HG02884 (cell line): Measurements from ENCODE around the gene ZNF710.

ENCODE experiments used
- ATAC-seq: cut with Tn5 transposase; IDR thresholded peaks from one replicate; pipeline ENCODE4 v1.9.1; 2021; ENCODE audit warnings: mild to moderate bottlenecking, moderate library complexity; ENCODE audit not compliant: unreplicated experiment

ZNF710 gene

DNA sequence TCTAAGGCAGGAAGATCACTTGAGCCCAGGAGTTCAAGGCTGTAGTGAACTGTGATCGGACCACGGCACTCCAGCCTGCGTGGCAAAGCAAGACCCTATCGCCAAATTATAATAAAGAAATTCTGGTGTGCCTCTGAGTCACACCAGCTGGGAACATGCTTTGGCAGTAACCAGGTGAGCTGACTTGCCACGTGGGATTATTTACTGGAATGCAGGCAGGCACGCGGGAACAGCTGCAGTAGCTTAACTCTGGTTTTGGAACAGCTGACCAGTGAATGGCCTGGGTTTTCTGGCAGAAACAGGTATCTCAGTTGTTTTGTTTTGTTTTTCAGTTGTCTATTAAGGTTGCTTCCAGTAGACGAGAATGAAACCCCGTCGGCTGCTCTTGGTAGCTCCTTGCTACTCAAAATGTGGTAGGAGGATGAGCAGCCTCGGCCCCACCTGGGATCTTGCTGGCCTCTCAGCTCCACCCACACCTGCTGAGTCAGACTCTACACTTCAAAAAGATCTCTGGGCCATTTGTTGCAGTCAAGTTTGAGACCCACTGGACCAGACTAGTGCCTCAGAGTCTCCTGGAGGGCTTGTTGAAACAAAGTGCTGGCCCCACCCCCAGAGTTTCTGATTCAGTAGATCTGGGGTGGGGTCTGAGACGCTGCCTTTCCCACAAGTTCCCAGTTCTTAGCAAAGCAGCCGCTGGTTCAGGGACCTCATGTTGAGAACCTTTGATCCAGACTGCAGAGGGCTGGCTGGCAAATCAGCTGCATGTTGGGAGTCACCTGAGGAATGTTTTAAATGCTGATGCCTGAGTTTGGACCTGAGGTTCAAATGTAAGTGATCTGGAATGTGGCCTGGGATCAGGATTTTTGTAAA, 74.5 kb downstream of the ZNF710 start:
- no peak for ATAC-seq

DNA sequence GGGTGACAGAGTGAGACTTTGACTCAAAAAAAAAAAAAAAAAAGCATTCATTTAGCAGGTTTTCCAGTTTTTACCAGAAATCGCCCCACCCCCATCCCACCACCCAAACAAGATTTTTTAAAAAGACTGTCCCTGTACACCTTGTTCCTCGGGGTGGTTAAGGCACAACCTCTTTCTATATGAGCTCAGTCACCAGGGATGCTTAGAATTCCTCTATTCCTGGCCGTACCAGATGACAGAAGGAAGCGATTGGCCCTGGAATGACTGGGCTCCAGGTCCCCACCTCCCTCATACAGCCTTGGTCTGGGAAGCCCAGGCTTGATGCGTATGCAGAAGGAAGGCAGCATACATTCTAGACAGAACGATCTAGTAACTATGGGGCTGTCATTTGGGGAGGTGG, 75.6 kb downstream of the ZNF710 start:
- no peak for ATAC-seq

DNA sequence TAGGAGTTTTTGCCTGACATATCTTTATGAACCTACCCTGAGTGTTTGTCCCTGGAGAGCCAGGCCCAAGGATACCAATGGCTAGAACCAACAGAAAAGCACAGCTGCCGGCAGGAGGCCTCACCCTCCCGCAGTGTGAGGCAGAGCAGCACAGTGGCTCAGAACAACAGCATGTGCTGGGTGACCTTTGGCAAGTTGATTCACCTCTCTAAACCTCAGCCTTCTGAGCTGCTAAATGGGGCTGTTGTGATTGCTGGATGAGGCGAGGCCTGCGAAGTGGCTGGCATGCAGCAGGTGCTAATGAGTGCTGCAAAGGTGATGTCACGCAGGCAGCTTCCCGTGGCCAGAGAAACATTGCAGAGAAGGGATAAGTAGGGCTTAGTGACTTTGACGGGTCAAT, 77.8 kb downstream of the ZNF710 start:
- no peak for ATAC-seq

DNA sequence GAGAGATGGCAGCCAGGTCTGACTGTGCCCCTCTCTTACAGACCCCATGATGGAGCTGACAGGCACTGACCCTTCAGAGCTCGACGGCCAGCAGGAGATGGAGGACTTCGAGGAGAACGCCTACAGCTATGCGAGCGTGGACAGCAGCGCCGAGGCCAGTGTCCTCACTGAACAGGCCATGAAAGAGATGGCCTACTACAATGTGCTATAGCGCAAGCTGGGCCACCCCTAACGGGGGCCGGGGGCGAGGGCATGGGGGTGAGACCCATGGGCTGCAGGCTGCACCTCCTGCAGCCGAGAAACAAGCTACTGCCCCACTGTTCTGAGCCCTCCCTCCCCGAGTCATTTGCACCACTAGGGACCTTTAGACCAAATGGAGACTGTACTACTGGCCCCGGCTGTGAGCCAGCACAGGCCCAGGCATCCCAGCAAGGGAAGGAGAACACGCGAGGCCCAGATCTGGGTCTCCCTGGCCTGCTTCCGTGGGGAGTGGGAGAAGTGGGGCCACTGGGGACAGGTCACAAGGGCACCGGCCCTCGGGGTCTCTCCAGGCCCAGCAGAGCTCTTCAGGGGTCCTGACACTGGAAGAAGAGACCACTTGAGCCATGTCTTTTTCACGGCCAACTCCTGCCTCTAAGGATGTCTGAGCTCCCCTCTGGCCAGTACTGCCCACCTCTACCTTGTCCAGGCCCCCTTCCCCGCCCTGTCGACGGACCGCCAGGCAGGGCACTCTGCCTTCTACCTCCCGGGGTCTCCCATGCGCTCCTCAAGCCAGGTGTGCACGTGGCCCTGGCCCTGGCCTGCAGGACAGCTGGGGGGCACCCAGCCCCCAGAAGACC, 78.7 kb downstream of the ZNF710 start:
- no peak for ATAC-seq

DNA sequence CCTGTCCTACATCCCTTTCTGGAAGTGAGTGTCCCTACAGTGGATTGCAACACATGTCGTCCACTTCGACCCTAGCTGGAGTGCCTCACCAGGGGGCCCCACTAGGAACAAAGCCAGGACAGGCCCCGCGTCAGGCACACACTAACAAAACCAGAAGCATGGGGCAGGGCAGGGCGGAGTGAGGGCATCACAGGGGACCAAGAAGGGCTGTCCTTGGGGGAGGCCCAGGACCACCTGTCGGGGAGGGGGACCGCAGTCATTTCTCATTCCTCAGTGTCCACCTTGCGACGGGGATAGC, 79.3 kb downstream of the ZNF710 start:
- no peak for ATAC-seq

DNA sequence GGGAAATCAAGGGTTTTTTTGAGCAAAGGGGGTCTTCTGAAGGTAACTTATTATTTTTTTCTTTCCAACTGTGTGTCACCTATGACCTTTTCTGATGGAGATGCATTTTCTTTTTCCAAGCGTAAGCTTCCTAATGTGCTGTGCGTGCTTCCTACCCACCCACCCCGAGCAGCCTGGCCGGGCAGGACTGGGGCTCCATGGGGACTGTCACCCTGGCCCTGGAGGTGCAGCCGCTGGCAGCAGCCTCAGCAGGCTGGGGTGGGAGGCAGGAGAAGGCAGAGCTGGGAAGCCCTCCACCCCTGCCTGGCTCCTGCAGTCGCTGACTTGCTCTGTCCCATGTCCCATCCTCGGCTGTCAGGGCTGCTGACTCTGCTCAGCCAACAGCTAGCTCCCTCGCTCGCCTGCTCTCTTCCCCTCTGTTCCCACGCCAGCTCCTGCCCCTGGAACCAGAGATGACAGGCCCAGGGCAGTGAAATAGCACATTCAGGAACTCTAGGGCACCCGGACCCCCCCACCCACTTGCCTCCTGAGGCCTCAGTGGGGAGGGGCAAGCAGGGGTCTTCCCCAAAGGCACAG, 79.8 kb downstream of the ZNF710 start:
- no peak for ATAC-seq

DNA sequence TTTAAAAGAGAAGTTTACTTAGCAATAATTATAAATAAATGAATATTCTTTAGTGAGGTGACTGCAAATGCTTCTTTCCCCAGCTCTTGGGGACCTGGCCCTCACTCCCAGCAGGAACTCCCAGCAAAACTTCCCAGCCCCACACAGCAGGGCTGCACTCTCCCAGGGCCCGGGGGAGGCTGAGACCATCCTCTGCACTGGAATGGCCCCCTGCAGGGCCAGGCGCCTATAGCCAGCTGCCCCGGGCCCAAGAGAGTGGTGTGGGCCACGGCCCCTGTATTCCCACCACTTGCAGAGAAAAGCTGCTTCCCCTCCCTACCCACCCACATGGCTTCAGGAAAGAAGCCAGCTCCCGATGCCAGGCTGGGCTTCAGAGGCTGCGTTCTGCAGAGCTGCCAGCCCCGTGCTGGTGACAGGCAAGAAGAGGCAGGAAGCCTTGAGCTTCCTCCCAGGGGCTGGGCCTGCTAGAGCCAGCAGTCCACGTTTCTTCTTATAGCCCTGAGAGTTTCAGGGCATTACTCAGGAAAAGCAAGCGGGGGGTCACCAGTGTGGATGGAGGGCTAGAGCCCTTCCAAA, 81.1 kb downstream of the ZNF710 start:
- ATAC-seq: no peak

DNA sequence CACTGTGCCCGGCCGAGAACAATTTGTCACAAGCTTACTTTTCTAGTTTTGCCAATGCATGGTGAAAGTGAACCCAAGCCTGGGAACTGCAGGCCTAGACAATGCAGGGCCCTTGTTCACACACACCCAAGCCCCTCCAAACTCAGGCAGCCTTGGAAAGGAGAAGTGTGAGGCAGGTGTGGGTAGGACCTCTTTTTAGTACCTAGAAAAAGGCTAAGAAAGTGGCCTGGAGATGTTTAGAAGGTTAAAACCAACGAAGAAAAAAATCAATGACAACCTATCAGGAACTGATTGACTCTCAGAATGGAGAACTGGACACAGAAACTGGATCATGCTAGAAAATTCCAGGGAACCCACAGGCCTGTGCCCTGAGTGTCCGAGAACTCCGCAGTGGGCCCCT, 82.3 kb downstream of the ZNF710 start:
- no peak for ATAC-seq

DNA sequence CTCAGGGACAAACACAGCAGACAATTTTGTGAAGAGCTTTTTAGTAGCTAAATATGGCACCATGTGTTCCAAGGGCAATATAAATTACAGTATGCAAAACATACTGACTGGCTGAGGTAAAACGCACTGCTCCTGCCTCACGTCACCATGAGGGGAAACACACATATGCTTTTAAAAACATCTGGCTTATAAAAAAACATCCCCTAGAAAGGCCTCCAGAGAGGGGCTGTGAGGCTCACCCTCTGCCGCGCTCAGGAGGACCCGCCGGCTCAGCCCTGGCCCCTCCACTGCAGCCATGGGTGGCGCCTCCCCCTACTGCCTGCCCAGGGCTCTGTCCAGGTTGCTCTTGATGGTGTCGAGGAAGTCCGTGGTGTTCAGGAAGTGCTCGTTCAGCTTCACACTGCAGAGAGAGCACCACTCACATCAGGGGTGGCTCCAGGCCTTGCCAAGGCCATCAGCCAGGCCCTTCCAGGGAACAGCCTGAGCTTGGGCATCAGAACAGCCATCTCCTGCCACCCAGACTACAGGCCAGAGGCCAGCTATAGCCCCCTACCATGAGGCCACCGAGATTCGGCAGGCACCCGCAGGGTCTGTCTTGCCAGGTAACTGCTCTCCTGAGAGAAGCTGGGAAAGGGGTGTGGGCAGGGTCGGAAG, 83.0 kb downstream of the ZNF710 start:
- no peak for ATAC-seq

DNA sequence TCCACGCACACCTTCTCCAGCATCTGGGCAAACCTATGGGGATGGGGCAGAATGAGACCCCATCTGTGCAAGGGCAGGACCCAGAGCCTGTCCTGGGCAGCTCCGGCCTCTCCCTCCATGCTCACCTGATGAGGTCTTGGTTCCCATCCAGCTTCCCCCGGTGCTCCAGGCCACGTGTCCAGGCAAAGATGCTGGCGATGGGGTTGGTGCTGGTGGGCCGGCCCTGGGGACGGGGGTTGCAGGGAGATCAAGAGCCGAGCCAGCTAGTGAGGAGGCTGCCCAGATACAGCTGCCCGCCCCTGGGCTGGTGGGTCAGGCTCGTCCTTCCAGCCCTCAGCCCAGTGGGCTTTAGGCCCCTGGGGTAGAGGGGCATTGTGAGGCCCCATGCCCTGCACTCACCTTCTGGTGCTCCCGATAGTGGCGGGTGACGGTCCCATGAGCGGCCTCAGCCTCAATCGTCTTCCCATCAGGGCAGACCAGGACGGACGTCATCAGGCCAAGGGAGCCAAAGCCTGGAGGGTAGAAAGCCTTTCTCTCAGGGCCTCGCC, 83.8 kb downstream of the ZNF710 start:
- no peak for ATAC-seq

DNA sequence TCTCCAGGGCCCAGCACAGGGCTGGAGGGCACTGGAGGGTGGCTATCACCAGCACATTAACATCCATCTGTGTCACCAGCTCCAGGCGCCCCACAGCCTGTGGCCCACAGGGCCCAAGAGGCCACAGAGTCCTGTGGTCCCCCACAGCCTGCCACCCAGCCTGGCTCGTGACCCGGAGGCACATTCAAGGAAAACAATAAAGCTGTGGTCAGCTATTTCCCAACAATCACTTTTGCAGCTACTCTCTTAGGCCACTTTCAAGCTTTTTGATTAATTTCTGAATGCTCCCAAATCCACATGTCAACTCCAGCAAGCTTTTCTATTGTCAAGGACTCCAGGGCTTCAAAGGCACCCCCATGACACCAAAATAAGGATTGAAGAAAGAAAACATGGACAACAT, 84.4 kb downstream of the ZNF710 start:
- no peak for ATAC-seq

DNA sequence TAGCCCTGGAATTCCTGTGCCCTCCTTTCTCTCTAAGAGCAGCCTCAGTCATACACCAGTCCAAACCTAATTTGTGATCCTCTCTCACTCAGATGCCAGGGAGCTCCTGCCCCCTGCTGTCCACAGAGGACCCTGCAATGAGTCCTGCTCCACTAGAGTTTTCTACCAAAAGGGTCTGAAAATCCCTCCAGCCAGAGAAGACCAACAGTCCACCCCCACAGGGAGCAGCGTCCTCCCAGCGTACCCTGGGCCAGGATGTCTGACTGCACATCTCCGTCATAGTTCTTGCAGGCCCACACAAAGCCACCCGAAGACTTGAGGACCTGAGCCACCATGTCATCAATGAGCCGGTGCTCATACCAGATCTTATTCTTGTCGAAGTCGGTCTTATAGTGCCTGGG, 85.7 kb downstream of the ZNF710 start:
- no peak for ATAC-seq

DNA sequence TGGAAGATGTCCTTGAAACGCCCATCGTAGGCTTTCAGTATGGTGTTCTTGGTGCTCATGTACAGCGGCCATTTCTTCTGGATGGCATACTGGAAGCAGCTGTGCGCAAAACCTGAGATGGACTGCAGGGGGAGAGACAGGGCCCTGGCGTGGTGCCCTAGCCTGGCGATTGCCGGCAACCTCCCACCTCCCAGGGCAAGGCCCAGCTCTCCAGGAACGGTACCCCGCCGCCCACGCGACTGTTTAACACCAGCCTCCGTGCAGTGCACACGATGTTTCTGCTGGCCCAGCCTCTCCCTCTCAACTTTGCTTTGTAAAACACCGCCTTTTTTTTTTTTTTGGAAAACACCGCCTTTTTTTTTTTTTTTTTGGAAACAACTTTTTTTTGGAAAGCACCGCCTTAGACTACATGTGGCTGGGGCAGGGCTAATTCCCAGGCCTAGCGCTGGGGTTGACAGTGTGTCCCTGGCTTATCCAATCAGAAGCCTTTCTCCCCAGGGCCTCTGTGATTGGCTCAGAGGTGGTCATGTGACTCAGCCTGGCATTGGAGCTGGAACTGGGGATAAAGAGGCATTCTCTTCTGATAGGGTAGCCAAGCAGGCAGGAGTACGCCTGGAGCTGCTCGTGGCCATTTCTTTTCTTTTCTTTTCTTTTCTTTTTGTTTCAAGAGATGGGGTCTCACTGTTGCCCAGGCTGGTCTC, 86.5 kb downstream of the ZNF710 start:
- no peak for ATAC-seq

DNA sequence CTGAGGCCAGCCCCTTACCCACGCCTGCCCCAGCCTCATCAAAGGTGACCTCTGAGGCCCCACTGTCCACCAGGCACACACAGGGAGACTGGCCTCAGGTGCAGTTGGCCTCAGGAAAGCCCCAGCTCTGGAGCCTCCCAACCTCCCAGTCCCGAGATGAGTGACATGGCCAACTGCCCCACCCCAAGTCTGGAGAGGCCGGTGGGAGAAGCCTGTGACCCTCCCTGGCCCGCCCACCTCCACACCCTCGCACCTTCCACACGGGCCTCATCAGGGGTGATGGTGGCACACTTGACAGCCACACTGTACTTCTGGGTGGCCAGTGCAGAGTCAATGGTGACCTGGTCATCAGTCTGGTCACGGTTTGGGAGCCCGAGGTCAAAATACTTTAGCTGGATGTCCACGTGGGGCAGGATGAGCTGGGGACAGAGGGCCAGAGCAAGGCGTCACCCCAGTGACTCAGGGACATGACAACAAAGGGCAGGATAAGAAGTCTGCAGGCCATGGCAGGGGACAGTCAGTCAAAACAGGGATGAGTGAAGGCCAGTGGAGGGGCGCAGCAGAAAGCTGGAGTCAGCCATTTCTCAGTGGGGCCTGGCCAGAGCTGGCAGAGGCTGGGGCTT, 89.2 kb downstream of the ZNF710 start:
- no peak for ATAC-seq

DNA sequence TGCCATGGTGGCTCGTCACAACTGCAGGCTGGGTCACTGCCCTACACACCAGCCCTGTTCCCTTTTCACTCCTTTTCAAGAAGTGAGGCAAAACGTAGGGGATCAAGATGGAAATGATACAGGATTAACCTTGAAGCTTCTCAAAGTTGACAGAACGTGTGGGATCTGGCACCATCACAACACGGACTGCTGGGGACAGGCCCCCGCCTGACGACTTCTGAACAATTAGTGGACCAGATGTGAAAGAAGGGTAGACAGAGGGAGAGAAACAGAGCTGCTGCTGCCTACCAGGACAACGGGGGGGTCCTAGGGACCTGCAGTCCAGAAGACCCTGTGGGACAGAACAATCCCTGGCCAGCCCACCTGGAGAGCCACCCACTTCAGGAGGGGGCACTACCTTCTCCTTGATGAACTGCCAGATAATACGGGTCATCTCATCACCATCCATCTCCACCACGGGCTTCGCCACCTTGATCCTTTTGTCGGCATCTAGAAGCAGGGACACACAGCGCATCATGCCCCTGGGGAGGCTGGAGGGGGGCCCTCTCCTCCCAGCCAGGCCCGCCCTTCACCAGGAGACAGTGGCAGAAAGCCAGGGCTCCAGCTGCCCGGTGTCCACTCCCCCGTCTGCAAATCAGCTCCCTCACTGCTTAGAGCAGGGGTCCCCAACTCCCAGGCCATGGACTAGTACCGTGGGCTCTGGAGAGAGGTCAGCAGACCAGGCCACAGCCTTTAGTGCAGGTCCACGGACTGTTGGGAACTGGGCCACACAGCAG, 90.2 kb downstream of the ZNF710 start:
- no peak for ATAC-seq

DNA sequence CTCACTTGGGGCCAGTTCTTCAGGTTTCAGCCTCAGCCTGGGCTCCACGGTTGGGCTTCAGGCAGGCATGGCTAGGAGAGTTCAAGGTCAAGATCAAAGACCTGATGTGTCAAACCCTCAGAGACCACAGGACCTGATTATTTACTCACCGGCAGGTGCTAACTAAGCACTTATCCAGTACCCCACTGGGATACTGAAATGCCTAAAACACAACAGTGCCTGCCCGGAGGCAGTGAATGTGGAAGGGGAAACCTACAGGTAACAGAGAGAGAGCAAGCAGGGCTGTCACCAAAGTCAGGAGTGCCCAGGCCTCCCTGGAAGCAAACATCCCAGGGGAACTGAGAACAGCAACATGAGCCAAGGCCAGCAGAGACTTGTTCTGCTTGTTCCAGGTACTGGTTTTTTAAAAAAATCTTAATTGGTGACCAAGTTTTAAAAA, 94.4 kb downstream of the ZNF710 start:
- no peak for ATAC-seq

DNA sequence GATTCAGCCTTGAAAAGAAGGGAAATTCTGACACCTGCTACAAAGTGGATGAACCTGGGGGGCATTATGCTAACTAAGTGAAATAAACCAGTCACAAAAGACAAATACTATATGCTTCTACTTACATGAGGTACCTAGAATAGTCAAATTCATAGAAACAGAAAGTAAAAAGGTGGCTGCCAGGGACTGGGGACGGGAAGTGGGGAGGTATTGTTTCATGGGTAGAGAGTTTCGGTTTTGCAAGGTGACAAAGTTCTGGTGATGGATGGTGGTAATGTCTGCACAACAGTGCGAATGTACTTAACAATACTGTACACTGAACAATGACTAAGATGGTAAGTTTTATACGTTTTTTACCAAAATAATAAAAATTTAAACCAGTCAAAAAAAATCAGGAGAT, 96.4 kb downstream of the ZNF710 start:
- peak; percentile 63 for ATAC-seq

DNA sequence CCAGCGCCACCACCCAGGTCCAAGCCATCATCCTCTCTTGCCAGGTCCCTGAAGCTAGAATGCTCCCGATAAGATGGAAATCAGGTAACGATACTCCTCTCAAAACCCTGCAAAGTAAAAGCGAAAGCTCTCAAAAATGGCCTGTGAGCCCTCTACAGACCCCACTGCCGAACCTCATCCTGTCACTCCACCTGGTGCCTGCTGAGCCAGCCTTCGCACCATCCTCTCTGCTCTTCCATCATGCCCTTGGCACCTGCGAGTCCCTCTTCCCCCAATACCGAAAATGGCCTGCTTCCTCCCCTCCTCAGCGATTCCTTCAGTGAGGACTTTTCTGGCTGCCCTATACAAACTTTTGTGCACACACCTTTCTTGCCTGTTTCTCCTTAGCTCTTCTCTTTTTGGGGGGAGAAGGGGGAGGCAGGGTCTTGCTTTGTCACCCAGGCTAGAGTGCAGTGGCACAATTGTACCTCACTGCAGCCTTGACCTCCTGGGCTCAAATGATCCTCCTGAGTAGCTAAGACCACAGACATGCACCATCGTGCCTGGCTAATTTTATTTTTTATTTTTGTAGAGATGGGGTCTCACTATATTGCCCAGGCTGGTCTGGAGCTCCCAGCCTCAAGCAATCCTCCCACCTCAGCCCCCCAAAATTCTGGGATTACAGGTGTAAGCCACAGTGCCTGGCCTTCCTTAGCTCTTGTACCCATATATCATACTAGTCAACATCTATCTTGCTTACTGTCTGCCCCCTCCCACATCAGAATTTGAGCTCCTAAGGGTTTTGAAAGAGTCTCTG, 98.1 kb downstream of the ZNF710 start:
- ATAC-seq: no peak
